GM21576 (cell line): ENCODE measurements around the gene F11.
"Not testable (repeated sequence)": the region's sequence is repeated elsewhere in the genome, so short reads cannot be mapped to it uniquely, and the experiment has no call there.

Experiments
- ATAC-seq: cut with Tn5 transposase; IDR thresholded peaks from one replicate; pipeline ENCODE4 v1.9.1; 2021; ENCODE audit warnings: mild to moderate bottlenecking, moderate library complexity; ENCODE audit not compliant: unreplicated experiment

Gene F11

GRCh38 chr4:186249785-186250754, 15.9 kb upstream of the F11 start:
- ATAC-seq: no peak

GRCh38 chr4:186250760-186251159, 15.2 kb upstream of the F11 start:
- ATAC-seq: no peak

- ATAC-seq: no peak
These were observed 10.9 kb upstream of the F11 start for GRCh38 chr4:186255122-186255521.

- no peak for ATAC-seq
These were observed 7.7 kb upstream of the F11 start for GRCh38 chr4:186258216-186258811.

- no peak for ATAC-seq
These were observed 5.9 kb upstream of the F11 start for GRCh38 chr4:186260117-186260503.

- ATAC-seq: no peak
These were observed 5.2 kb upstream of the F11 start for GRCh38 chr4:186260504-186261448.

GRCh38 chr4:186264660-186265059, 1.3 kb upstream of the F11 start:
- ATAC-seq: no peak

- ATAC-seq: not testable (repeated sequence)
These were observed 739 bp upstream of the F11 start for GRCh38 chr4:186265250-186265649.

- ATAC-seq: no peak
These were observed 904 bp downstream of the F11 start for GRCh38 chr4:186266729-186267456.

GRCh38 chr4:186271081-186271678, 5.2 kb downstream of the F11 start:
- no peak for ATAC-seq

GRCh38 chr4:186272699-186273391, 6.9 kb downstream of the F11 start:
- no peak for ATAC-seq

- not testable (repeated sequence) for ATAC-seq
These were observed 7.4 kb downstream of the F11 start for GRCh38 chr4:186273392-186273789.

- ATAC-seq: no peak
These were observed 17.3 kb downstream of the F11 start for GRCh38 chr4:186283311-186283710.

- ATAC-seq: no peak
These were observed 19.2 kb downstream of the F11 start for GRCh38 chr4:186285147-186285546.

GRCh38 chr4:186286581-186286980, 20.6 kb downstream of the F11 start:
- ATAC-seq: no peak

- no peak for ATAC-seq
These were observed 25.4 kb downstream of the F11 start for GRCh38 chr4:186291256-186291890.

GRCh38 chr4:186294160-186294559, 28.2 kb downstream of the F11 start:
- ATAC-seq: no peak

- no peak for ATAC-seq
These were observed 30.5 kb downstream of the F11 start for GRCh38 chr4:186296481-186296880.
